ENCODE results near the gene MEFV. TPM values are rescaled to one million over a fixed set of nuclear protein-coding genes. Genes with fewer than 3 reads are reported as not detected.
A peak's percentile ranks its signal among the peaks of the same experiment; 100 is the strongest.

Gene MEFV
- total and polyA plus RNA-seq, 2 donors (not counting 1 experiment from before 2014, with no cell fraction given): 0.24 to 0.25 TPM

DNA sequence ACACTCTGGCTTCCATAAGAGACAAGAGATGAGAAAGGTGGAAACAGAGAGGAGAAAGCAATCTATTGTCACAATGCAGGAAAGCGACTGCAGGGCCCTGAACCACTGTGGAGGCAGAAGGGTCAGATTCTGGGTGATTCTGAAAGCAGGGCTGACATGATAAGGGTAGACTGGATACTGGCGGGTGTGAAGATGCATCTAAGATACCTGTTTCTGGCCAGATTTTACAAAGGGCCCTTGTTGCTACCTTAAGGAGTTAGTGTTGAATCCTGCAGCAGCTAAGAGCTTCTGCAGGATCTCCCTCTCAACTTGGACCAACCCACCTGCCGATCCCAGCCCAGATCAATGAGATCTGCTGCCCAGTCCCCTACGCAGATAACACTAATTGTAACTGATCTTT lies 6.1 kb upstream of the MEFV start:
- peaks cover 11% of the 10 kb centered on the region for H4K20me1 ChIP-seq (ENCODE audit: control insufficient read depth, insufficient read depth, low read length, poor library complexity, severe bottlenecking)
- CTCF ChIA-PET: interaction anchor here (1.6 kb wide), 1 partner anchor 21 kb away, joined by 3 read pairs; the partner anchor contains the start of gene ZNF263
- H3K9me3 ChIP-seq (ENCODE audit: control extremely low read depth in 1 of 3, control insufficient read depth in 2 of 3, insufficient read depth in 1 of 3, low read length in 2 of 3): peaks cover 2 to 10% (median 2%) of the 10 kb centered on the region in 3 donors
- no peak overlapping the region for H3K9ac ChIP-seq (ENCODE audit: low read length)
- no peak overlapping the region for H2AFZ ChIP-seq (ENCODE audit: insufficient read depth, low read depth, low read length, poor library complexity, severe bottlenecking)
- no peak for ATAC-seq (ENCODE audit: low read depth)
- H3K4me3 Mint-ChIP-seq: peak overlapping the region; percentile 72
- peak overlapping the region in 1 of 2 donors; percentile 86 for H3K27ac ChIP-seq (ENCODE audit: low read length in 2 of 2)
- no peak overlapping the region for H3K4me3 ChIP-seq (ENCODE audit: control extremely low read depth in 1 of 5, extremely low read depth in 1 of 5, insufficient read depth in 1 of 5, low read depth in 2 of 5, low read length in 4 of 5)
- H3K9me3 Mint-ChIP-seq (ENCODE audit: insufficient read depth): no peaks in the 10 kb centered on the region
- H3K4me2 ChIP-seq (replicated peaks; ENCODE audit: low read depth, low read length, poor library complexity, severe bottlenecking): no peak overlapping the region
- peaks cover 0 to 5% (median 2%) of the 10 kb centered on the region in 4 experiments for H3K27me3 ChIP-seq (replicated peaks in 1 of 4; ENCODE audit: control extremely low read depth in 1 of 4, control insufficient read depth in 3 of 4, insufficient read depth in 4 of 4, low read length in 3 of 4)
- peaks cover 28% of the 10 kb centered on the region for H3K4me1 Mint-ChIP-seq
- POLR2A ChIA-PET: no interaction called here
- DNase-seq: no peak
- intact Hi-C loops (cut with micrococcal nuclease): loop anchor here (10.0 kb wide), 2 partner anchors 108 to 1352 kb away; partner anchors contain the start of gene UBALD1
- H3K36me3 ChIP-seq (replicated peaks in 1 of 2; ENCODE audit: control extremely low read depth in 1 of 2, control insufficient read depth in 1 of 2, extremely low read depth in 1 of 2, insufficient read depth in 2 of 2, low read length in 1 of 2): peaks cover 0 to 13% of the 10 kb centered on the region in 2 experiments
- peaks cover 23% of the 10 kb centered on the region for H3K79me2 ChIP-seq (ENCODE audit: control insufficient read depth, insufficient read depth, low read length)
- peaks cover 10% of the 10 kb centered on the region for H3K27me3 Mint-ChIP-seq
- no peak for TF ChIP-seq EZH2 (IDR thresholded peaks at IDR 0.05; ENCODE audit: borderline replicate concordance, insufficient read depth, low read depth, low read length, poor library complexity, severe bottlenecking)
- H3K4me1 ChIP-seq (ENCODE audit: control insufficient read depth in 2 of 2, insufficient read depth in 2 of 2, low read length in 2 of 2): peaks cover 9 to 18% of the 10 kb centered on the region in 2 donors
- 100% methylated on average over 2 of the region's 4 CpGs for WGBS (ENCODE audit: insufficient coverage)
- H3K27ac Mint-ChIP-seq: peak overlapping the region; percentile 82

GRCh38 chr16:3259836-3260235 lies 3.4 kb upstream of the MEFV start:
- Mint-ChIP-seq H3K27ac (no peak overlapping the region), H3K9me3 (ENCODE audit: insufficient read depth) (no peaks in the 10 kb centered on the region), H3K4me1 (peaks cover 17% of the 10 kb centered on the region), H3K4me3 (no peak overlapping the region), H3K27me3 (peaks cover 18% of the 10 kb centered on the region)
- Histone ChIP-seq H3K27ac (ENCODE audit: low read length in 2 of 2) (no peak overlapping the region), H3K9ac (ENCODE audit: low read length) (no peak overlapping the region), H4K20me1 (ENCODE audit: control insufficient read depth, insufficient read depth, low read length, poor library complexity, severe bottlenecking) (no peaks in the 10 kb centered on the region), H3K4me2 (replicated peaks; ENCODE audit: low read depth, low read length, poor library complexity, severe bottlenecking) (no peak overlapping the region), H3K4me1 (ENCODE audit: control insufficient read depth in 2 of 2, insufficient read depth in 2 of 2, low read length in 2 of 2) (peaks cover 6 to 13% of the 10 kb centered on the region in 2 donors), H3K9me3 (ENCODE audit: control extremely low read depth in 1 of 3, control insufficient read depth in 2 of 3, insufficient read depth in 1 of 3, low read length in 2 of 3) (peaks cover 0 to 10% (median 0%) of the 10 kb centered on the region in 3 donors), H3K4me3 (ENCODE audit: control extremely low read depth in 1 of 5, extremely low read depth in 1 of 5, insufficient read depth in 1 of 5, low read depth in 2 of 5, low read length in 4 of 5) (peak overlapping the region in 1 of 5 experiments; percentile 7), H2AFZ (ENCODE audit: insufficient read depth, low read depth, low read length, poor library complexity, severe bottlenecking) (no peak overlapping the region), H3K36me3 (replicated peaks in 1 of 2; ENCODE audit: control extremely low read depth in 1 of 2, control insufficient read depth in 1 of 2, extremely low read depth in 1 of 2, insufficient read depth in 2 of 2, low read length in 1 of 2) (no peaks in the 10 kb centered on the region), H3K27me3 (replicated peaks in 1 of 4; ENCODE audit: control extremely low read depth in 1 of 4, control insufficient read depth in 3 of 4, insufficient read depth in 4 of 4, low read length in 3 of 4) (peaks cover 0 to 15% (median 3%) of the 10 kb centered on the region in 4 experiments), H3K79me2 (ENCODE audit: control insufficient read depth, insufficient read depth, low read length) (peaks cover 7% of the 10 kb centered on the region)
- ChIA-PET POLR2A (no interaction called here), CTCF (interaction anchor here (1.2 kb wide), 1 partner anchor 10 kb away, joined by 3 read pairs; no protein-coding TSS in a partner anchor)
- ATAC-seq (ENCODE audit: low read depth): no peak
- DNase-seq: no peak
- TF ChIP-seq CTCF (IDR thresholded peaks at IDR 0.05) (no peak), EZH2 (IDR thresholded peaks at IDR 0.05; ENCODE audit: borderline replicate concordance, insufficient read depth, low read depth, low read length, poor library complexity, severe bottlenecking) (no peak)
- 91% methylated on average over 4 of the region's 8 CpGs for WGBS (ENCODE audit: insufficient coverage)
- intact Hi-C loops (cut with micrococcal nuclease): loop anchor here (10.0 kb wide), 2 partner anchors 105 to 1355 kb away; partner anchors contain the start of gene UBALD1

All from B cell (primary cell).